GM12892 (cell line): ENCODE measurements around the gene XPR1.

ENCODE experiments used
- POLR2A ChIP-seq: IDR thresholded peaks from 2 replicates; pipeline ENCODE4 v1.6.1; 2011; ENCODE audit warnings: low read depth, low read length, control low read depth
- POLR2AphosphoS5 ChIP-seq: IDR thresholded peaks from 2 replicates; pipeline ENCODE4 v1.6.1; 2011; ENCODE audit warnings: low read depth, low read length, control low read depth
- TAF1 ChIP-seq: IDR thresholded peaks from 2 replicates; pipeline ENCODE4 v1.6.1; 2011; ENCODE audit warnings: low read depth, mild to moderate bottlenecking, control low read depth, low read length, borderline replicate concordance

- TF ChIP-seq POLR2A = no peak
- no peak for TF ChIP-seq TAF1
- TF ChIP-seq POLR2AphosphoS5 = no peak
Measured at GRCh38 chr1:180935326-180936109, 303.7 kb downstream of the XPR1 start.
